ENCODE measurements around the gene SERPINA1. TPM values are rescaled to one million over a fixed set of nuclear protein-coding genes. Genes with fewer than 3 reads are reported as not detected.
"Not testable (repeated sequence)": the region's sequence is repeated elsewhere in the genome, so short reads cannot be mapped to it uniquely, and the experiment has no call there.

The SERPINA1 gene
- polyA plus RNA-seq, 1 experiment, result 1.7 TPM

DNA sequence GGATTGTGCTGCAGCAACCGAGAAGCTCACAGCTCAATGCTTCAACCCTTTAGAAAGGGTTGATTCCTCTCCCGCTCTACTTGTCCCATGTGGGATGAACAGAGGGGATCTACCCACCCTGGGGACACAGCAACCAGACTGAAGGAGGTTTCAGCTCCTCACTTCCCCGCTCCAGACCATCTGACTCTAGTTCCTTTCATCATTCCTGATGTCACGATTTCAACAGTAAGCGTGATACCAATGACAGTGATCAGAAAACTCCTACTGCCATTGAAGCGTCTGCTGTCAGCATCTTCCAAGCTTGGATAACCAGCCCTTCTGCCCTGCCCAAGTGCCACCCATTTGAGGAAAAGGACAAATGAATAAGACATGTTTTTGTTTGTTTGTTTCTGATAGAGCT, 14.3 kb downstream of the SERPINA1 start:
- CTCF ChIA-PET, result interaction anchor here (1.1 to 1.6 kb wide), 2 partner anchors 113 to 238 kb away, joined by 3 to 4 read pairs; no protein-coding TSS in a partner anchor
- Histone ChIP-seq H3K9me3 (ENCODE audit: control insufficient read depth, insufficient read depth, low read length) (no peaks in the 10 kb centered on the region), H3K27ac (ENCODE audit: low read depth, low read length) (peak overlapping the region; percentile 79), H3K4me3 (ENCODE audit: low read depth, low read length) (no peak overlapping the region), H3K27me3 (ENCODE audit: control insufficient read depth, insufficient read depth, low read length) (no peaks in the 10 kb centered on the region)
- no peak for DNase-seq (ENCODE audit: low read depth, low spot score)
- TF ChIP-seq, protein P1, sequence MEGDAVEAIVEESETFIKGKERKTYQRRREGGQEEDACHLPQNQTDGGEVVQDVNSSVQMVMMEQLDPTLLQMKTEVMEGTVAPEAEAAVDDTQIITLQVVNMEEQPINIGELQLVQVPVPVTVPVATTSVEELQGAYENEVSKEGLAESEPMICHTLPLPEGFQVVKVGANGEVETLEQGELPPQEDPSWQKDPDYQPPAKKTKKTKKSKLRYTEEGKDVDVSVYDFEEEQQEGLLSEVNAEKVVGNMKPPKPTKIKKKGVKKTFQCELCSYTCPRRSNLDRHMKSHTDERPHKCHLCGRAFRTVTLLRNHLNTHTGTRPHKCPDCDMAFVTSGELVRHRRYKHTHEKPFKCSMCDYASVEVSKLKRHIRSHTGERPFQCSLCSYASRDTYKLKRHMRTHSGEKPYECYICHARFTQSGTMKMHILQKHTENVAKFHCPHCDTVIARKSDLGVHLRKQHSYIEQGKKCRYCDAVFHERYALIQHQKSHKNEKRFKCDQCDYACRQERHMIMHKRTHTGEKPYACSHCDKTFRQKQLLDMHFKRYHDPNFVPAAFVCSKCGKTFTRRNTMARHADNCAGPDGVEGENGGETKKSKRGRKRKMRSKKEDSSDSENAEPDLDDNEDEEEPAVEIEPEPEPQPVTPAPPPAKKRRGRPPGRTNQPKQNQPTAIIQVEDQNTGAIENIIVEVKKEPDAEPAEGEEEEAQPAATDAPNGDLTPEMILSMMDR (IDR thresholded peaks at IDR 0.05; ENCODE audit: low read depth, low read length), result no peak
- POLR2A ChIA-PET, result interaction anchor here (2.1 kb wide), 1 partner anchor 32 kb away, joined by 5 read pairs; no protein-coding TSS in a partner anchor

DNA sequence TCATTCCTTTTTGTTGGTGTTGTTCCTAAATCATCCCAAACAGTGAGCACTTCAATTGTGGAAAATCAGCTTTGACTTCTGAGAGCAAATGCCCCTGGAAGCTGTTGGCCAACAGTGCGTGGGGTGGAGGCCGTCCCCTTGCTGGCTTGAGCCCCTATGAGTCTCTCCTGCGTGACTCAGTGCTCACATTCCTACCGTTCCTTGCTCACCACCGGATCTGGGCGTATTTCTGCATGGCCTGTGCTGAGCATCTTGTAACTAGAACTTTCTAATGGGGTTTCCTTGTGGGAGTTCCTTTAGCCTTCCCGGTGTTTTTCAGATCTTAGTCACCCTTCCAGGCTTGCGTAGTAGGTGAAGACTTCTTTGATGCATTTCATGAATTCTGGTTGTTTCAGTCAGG, 14.7 kb downstream of the SERPINA1 start:
- Histone ChIP-seq H3K27ac (ENCODE audit: low read depth, low read length) (peak overlapping the region; percentile 79), H3K4me3 (ENCODE audit: low read depth, low read length) (no peak overlapping the region), H3K9me3 (ENCODE audit: control insufficient read depth, insufficient read depth, low read length) (no peaks in the 10 kb centered on the region), H3K27me3 (ENCODE audit: control insufficient read depth, insufficient read depth, low read length) (no peaks in the 10 kb centered on the region)
- peak; percentile 92 for DNase-seq (ENCODE audit: low read depth, low spot score)
- TF ChIP-seq, protein P1 (IDR thresholded peaks at IDR 0.05; ENCODE audit: low read depth, low read length), result no peak
- ChIA-PET POLR2A (interaction anchor here (0.7 to 2.1 kb wide), 3 partner anchors 13 to 32 kb away, joined by 3 to 6 read pairs (median 5); no protein-coding TSS in a partner anchor), CTCF (interaction anchor here (1.1 to 1.6 kb wide), 2 partner anchors 113 to 237 kb away, joined by 3 to 4 read pairs; no protein-coding TSS in a partner anchor)

DNA sequence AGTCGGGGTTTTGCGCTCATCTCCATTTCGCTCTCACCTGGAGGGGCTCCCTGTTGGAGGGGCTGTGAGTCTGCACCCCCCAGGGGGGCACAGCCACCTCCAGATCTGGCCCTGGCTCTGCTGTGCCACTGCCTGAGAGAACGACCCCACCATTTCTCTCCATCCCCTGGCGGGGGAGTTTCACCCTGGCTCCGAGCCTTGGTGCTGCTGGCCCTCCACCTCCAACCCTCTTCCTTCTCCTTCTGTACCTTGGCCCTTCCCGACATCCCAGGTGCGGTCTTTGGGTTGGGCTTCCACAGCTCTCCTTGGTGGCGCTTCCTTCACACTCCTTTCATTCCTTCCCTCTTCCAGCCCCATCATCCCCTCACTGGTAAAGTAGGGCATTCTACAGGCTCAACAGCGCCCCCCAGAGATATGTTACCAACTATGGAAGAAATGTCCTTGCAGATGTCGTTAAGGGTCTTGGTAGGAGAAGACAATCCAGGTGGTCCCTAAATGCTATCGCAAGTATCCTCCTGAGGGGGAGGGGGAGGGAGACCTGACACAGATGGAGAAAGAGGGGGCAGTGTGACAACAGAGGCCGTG, 16.3 kb downstream of the SERPINA1 start:
- Histone ChIP-seq H3K27me3 (ENCODE audit: control insufficient read depth, insufficient read depth, low read length) (no peaks in the 10 kb centered on the region), H3K4me3 (ENCODE audit: low read depth, low read length) (no peak overlapping the region), H3K27ac (ENCODE audit: low read depth, low read length) (no peak overlapping the region), H3K9me3 (ENCODE audit: control insufficient read depth, insufficient read depth, low read length) (no peaks in the 10 kb centered on the region)
- no peak for DNase-seq (ENCODE audit: low read depth, low spot score)
- ChIA-PET CTCF (interaction anchor here (0.7 kb wide), 1 partner anchor 10 kb away, joined by 3 read pairs; no protein-coding TSS in a partner anchor), POLR2A (no interaction called here)
- TF ChIP-seq, protein P1 (IDR thresholded peaks at IDR 0.05; ENCODE audit: low read depth, low read length), result no peak

DNA sequence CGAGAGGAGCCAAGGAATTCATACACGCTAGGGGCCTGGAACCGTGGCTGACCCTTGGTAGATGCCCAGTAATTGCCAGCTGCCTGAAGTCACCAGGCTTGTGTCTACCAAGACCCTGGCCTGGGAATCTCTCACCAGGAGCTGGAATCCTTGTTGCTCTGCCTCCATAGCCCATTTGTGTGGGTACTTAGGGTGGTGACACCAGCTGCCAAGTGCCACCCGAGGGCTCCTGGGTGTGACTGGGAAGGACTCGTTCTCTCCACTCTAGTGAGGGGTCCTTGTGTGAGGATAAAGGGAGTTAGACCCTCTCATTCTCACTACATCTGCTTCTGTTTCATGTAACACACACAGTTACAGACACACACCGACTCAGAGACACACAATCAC, 17.9 kb downstream of the SERPINA1 start:
- no peaks in the 10 kb centered on the region for H3K9me3 ChIP-seq (ENCODE audit: control insufficient read depth, insufficient read depth, low read length)
- TF ChIP-seq, protein P1 (IDR thresholded peaks at IDR 0.05; ENCODE audit: low read depth, low read length), result no peak
- POLR2A ChIA-PET, result no interaction called here
- CTCF ChIA-PET, result no interaction called here
- H3K27ac ChIP-seq (ENCODE audit: low read depth, low read length), result no peak overlapping the region
- DNase-seq (ENCODE audit: low read depth, low spot score), result no peak
- H3K27me3 ChIP-seq (ENCODE audit: control insufficient read depth, insufficient read depth, low read length), result no peaks in the 10 kb centered on the region
- no peak overlapping the region for H3K4me3 ChIP-seq (ENCODE audit: low read depth, low read length)

DNA sequence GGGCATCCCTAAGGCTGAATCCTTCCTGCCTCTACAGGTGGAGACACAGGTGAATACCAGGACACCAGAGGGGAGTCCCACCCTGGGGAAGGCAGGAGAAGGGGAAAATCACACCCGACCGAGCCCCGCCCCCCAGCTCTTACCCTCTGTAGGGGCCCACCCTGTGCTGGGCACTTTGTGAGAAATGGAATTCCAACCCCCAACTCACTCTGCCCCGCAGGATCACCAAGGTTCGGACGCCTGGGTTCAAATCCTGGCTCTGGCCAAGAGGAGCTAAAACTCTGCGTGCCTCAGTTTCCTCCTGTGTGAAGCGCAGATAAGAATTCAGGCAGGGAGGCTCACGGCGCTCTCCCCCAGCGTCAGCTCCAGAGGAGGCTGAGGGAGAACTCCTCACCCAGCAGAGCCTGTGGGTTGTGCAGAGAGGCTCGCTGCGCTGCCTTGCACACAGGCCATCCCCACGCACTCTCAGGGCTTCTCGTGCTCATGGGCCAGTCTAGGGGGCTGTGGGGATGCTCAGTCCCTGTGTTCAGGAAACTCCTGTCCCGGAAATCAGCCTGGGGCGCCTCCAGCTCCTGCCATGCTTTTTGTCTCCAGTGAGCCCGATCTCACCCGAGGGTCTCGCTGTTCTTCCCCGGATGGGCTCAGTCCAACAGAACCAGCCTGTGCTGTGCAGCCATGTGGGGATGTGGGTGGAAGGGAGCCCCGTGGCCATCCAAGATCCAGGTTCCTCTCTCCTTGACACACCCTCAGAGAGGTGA, 18.5 kb downstream of the SERPINA1 start:
- H3K4me3 ChIP-seq (ENCODE audit: low read depth, low read length); H3K9me3 ChIP-seq (ENCODE audit: control insufficient read depth, insufficient read depth, low read length); H3K27ac ChIP-seq (ENCODE audit: low read depth, low read length); H3K27me3 ChIP-seq (ENCODE audit: control insufficient read depth, insufficient read depth, low read length); DNase-seq (ENCODE audit: low read depth, low spot score); CTCF ChIA-PET; POLR2A ChIA-PET: not testable (repeated sequence)
